Stimulated activated CD8-positive, alpha-beta memory T cell treated with anti-CD3 and anti-CD28 coated beads, Interleukin-7, amount 100 ng/mL, for 48 hours (primary cell): ENCODE results near the gene GPR83.
"Not testable (repeated sequence)": the region's sequence is repeated elsewhere in the genome, so short reads cannot be mapped to it uniquely, and the experiment has no call there.

Source experiments
- DNase-seq, 2 donors: peaks; one replicate each; pipeline ENCODE4 v3.0.0-alpha.2; 2020; ENCODE audit warnings: low read depth in 1 of 2; ENCODE audit errors: extremely low read depth in 1 of 2

The GPR83 gene

DNA sequence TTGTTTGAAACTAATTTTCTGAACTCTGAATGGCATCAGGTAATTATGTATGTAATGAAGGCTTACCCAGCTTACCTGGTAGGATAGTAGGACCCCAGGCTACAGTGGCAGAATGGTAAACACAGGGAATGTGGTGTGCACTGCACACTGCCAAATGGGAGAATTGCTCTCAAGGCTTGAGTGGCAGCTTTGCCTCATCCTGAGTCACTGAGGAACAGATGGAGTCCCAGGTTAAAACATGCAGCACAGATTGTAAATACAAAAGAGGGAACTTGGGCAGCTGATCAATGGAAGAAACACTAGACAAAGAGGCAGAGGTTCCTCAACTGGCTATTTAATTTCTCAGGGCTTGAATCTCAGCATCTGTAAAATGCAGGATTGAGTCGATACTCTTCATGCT is 24.4 kb downstream of the GPR83 start:
- no peak for DNase-seq

GRCh38 chr11:94370576-94370975 is 30.6 kb downstream of the GPR83 start:
- not testable (repeated sequence) for DNase-seq

DNA sequence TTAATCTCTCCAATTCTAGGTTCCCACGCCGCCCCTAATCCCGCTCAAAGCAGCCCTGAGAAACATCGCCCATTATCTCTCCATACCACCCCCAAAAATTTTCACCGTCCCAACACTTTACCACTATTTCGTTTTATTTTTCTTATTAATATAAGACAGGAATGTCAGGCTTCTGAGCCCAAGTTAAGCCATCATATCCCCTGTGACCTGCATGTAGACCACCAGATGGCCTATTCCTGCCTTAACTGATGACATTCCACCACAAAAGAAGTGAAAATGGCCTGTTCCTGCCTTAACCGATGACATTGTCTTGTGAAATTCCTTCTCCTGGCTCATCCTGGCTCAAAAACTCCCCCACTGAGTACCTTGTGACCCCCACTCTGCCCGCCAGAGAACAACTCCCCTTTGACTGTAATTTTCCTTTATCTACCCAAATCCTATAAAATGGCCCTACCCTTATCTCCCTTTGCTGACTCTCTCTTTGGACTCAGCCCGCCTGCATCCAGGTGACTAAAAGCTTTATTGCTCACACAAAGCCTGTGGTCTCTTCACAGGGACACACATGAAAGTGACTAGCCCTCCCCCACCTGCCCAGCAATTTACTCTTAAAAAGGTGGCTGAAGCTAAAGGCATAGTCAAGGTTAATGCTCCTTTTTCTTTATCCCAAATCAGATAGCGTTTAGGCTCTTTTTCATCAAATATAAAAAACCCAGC is 50.2 kb downstream of the GPR83 start:
- not testable (repeated sequence) for DNase-seq

DNA sequence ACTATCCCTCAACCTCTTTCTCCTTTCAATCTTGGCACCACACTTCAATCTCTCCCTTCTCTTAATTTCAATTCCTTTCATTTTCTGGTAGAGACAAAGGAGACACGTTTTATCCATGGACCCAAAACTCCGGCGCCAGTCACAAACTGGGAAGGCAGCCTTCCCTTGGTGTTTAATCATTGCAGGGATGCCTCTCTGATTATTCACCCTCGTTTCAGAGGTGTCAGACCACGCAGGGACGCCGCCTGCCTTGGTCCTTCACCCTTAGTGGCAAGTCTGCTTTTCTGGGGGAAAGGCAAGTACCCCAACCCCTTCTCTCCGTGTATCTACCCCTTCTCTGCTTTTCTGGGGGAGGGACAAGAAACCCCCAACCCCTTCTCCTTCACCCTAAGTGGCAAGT is 54.9 kb downstream of the GPR83 start:
- DNase-seq: not testable (repeated sequence)

- DNase-seq: no peak
These were observed 57.7 kb downstream of the GPR83 start for GRCh38 chr11:94343495-94343894.

DNA sequence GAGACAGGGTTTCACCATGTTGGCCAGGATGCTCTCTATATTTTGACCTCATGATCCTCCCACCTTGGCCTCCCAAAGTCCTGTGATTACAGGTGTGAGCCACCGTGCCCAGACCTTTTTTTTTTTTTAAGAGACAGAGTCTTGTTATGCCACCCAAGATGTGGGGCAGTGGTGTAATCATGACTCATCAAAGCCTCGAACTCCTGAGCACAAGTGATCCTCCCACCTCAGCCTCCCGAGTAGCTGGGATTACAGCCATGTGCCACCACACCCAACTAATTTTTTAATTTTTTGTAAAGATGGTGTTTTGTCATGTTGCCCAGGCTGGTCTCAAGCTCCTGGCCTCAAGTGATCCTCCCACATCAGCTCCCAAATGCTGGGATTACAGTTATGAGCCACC is 59.0 kb downstream of the GPR83 start:
- no peak for DNase-seq

- DNase-seq: no peak
These were observed 62.6 kb downstream of the GPR83 start for GRCh38 chr11:94338651-94339050.

- DNase-seq: no peak
These were observed 65.2 kb downstream of the GPR83 start for GRCh38 chr11:94336033-94336432.

DNA sequence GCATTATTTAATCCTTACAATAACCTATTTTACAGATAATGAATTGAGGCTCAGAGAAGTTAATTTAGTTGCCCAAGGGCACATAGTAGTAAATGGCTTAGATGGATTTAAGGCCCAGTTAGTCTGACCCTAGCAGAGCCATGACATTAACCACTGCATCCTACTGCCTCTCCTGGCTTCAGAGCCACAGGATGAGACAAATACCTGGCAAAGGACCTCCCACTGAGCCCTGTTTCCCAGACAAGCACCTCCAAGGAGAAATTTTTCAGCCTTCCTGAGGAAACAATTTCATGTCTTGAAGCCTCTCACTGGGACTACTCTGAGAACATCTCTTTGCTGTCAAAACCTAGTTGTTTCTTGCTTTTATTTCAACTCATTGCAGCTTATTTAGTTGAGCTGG is 68.4 kb downstream of the GPR83 start:
- no peak for DNase-seq

DNA sequence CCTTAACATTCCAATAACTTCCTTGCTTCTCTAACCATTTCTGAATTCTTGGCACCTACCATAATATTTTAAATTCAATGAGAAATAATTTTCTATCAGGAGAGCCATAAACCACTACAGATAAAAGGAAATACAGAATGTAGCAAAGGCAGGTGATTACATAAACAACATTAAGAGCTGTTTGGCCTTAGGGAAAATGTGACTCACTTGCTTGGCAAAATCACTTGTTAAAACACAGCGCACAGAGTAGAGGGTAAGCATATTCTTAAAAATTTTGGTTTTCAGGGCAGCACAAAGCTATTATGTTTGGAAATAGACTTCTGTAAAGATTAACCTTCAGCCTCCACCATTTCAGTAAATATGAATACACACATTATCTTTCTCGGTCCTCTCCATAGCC is 70.4 kb downstream of the GPR83 start:
- no peak for DNase-seq

GRCh38 chr11:94329501-94329900 is 71.7 kb downstream of the GPR83 start:
- no peak for DNase-seq

DNA sequence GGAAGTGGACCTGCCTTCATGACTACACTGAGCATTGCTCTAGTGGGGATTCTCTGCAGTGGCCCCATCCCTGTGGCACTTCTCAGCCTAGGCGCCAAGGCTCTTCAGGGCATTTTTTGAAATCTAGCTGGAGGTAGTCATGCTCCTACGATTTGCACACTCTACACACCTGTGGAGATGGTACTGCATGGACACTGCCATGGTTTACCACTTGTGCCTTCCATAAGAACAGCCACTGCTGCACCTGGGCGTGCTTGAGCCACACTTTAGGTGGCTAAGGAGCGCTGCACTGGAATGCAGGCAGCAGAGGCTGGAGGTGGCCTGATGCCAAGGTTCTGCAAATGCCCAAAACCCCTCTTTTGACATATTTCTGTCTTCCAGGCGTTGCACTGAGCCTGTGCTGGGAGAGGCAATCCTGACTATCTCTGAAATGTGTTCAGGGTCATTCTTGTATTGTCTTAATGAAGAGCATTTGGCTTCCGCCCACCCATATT is 72.6 kb downstream of the GPR83 start:
- no peak for DNase-seq
